ENCODE measurements around the gene NAA50.

DNA sequence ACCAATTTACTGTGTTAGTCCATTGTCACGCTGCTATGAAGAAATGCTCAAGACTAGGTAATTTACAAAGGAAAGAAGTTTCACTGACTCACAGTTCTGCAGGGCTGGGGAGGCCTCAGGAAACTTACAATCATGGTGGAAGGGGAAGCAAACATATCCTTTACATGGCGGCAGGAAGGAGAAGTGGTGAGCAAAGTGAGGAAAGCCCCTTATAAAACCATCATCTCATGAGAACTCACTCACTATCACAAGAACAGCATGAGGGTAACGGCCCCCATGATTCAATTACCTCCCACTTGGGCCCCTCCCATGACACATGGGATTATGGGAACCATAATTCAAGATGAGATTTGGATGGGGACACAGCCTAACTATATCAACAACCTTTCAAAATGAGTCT, 69.8 kb downstream of the NAA50 start:
- TF ChIP-seq, protein P1, sequence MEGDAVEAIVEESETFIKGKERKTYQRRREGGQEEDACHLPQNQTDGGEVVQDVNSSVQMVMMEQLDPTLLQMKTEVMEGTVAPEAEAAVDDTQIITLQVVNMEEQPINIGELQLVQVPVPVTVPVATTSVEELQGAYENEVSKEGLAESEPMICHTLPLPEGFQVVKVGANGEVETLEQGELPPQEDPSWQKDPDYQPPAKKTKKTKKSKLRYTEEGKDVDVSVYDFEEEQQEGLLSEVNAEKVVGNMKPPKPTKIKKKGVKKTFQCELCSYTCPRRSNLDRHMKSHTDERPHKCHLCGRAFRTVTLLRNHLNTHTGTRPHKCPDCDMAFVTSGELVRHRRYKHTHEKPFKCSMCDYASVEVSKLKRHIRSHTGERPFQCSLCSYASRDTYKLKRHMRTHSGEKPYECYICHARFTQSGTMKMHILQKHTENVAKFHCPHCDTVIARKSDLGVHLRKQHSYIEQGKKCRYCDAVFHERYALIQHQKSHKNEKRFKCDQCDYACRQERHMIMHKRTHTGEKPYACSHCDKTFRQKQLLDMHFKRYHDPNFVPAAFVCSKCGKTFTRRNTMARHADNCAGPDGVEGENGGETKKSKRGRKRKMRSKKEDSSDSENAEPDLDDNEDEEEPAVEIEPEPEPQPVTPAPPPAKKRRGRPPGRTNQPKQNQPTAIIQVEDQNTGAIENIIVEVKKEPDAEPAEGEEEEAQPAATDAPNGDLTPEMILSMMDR (IDR thresholded peaks at IDR 0.05; ENCODE audit: low read depth, low read length), result no peak
- TF ChIP-seq, protein P2, sequence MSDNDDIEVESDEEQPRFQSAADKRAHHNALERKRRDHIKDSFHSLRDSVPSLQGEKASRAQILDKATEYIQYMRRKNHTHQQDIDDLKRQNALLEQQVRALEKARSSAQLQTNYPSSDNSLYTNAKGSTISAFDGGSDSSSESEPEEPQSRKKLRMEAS (IDR thresholded peaks at IDR 0.05; ENCODE audit: low read depth, low read length), result no peak
- no peak for TF ChIP-seq POLR2A (IDR thresholded peaks at IDR 0.05; ENCODE audit: extremely low read depth, insufficient read length)

Data from NB4 (cell line).